GM12892 (cell line): ENCODE results near the gene FCHO2.

Source experiments
- DNase-seq: peaks from one replicate; pipeline ENCODE4 v3.0.0; 2011; ENCODE audit not compliant: insufficient read length
- FAIRE-seq: peaks from 2 replicates; lab custom pipeline; 2011; peaks lifted over from hg19 to GRCh38; lab: Jason Lieb, UNC
- POLR2A ChIP-seq: IDR thresholded peaks from 2 replicates; pipeline ENCODE4 v1.6.1; 2011; ENCODE audit warnings: low read depth, low read length, control low read depth
- POLR2AphosphoS5 ChIP-seq: IDR thresholded peaks from 2 replicates; pipeline ENCODE4 v1.6.1; 2011; ENCODE audit warnings: low read depth, low read length, control low read depth
- TAF1 ChIP-seq: IDR thresholded peaks from 2 replicates; pipeline ENCODE4 v1.6.1; 2011; ENCODE audit warnings: low read depth, mild to moderate bottlenecking, control low read depth, low read length, borderline replicate concordance

Gene FCHO2

GRCh38 chr5:73135021-73135420 lies 179.2 kb downstream of the FCHO2 start:
- no peak for TF ChIP-seq POLR2A
- no peak for TF ChIP-seq POLR2AphosphoS5
- TF ChIP-seq TAF1 = no peak
- DNase-seq (no peak), FAIRE-seq (no peak)

DNA sequence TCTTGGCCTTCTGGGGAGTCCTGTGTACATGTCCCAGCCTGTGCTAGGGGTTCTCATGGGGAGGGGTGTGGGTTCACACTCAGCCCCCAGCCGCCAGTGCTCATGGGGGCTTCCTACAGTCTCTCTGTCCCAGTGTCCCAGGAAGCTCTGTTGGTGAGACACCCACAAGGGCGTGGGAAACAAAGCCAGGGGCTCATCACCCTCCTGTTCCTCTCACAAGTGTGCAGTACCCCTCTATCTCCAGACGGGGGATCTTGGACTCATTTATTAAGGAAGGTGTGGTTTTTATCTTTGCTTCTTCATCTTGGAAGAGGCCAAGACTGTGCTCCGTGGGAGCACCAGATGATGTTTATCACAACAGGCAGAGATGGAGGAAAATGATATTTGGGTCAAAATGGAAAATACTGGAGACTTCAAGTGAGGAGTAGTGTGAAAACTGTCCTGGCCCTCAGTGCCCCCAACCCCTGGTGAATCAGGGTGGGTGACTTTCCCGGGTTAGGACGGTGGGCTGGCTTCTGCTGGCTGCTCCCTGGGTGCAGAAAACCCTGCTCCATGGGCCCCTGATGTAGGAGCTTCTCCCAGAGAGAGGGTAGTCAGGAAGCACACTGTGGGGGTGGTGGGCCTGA lies 179.7 kb downstream of the FCHO2 start:
- DNase-seq (no peak), FAIRE-seq (no peak)
- no peak for TF ChIP-seq POLR2A
- no peak for TF ChIP-seq POLR2AphosphoS5
- TF ChIP-seq TAF1 = no peak

DNA sequence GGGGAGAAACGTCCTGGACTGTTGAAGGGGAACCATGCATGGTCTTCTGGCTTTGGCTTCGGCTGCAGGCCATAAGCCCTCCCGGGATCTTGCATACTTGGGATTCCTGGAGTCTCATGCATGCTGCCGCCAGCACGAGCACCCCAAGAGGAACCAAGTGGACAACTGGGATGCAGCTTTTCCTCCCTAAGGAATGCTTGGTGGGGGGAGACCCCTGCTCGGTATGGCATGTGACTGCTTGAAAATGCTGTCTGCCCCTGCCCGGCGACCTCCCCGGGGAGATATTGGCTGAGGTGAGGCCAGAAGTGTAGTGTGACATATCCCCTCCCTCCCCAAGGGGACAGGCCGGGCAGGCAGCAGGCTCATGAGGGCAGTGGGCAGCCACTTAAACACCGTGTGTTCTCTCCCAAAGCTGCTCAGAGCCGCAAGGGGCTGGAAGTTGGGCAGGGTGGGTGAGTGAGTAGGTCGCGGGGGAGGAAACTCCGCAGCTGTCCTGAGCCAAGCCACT lies 180.3 kb downstream of the FCHO2 start:
- no peak for DNase-seq
- no peak for FAIRE-seq
- no peak for TF ChIP-seq POLR2AphosphoS5
- no peak for TF ChIP-seq TAF1
- TF ChIP-seq POLR2A = no peak

DNA sequence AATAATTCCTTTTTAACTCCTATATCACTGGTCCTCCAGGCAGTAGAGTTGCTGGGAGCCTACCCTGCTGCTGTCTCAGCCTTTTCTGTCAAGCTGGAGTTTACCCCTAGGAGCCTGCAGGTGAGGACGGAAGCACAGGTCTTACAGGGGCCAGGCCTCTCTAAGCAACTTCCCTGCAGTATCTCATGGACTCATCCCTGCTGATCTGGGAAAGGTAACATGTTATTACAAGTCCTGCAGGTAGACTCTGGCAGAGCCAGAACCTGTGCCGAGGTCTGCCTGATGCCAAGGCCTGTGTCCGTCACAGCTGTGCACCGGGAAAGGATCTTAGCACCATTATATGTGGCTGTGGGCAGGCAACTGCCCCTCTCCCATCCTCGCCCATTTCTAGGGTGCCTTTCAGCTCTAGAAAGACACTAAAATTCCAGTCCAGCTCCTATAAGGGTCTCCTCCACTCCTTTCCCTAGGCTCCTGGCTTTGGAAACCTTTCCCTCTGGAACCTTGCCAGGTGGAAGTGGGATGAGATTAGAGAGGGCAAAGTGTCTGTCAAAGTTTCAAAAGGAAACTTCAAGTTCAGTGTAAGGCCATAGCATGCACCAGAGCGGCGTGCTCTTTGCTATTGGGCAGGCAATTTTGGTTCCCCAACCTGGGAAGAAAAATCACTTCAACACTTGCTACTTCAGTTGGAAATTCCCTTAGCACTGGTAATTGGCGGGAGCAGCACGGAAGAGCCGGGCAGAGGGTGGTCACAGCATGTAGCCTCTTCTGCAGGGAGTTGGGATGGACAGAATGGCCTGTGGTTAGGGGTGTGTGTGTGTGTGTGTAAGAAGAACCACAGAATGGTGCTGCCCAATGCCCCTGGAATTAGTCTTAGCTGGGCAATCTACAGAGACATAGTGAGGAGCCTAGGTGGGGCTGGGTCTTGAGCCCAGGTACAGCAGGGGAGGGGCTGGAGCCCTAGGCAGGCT lies 182.0 kb downstream of the FCHO2 start:
- no peak for TF ChIP-seq POLR2A
- TF ChIP-seq POLR2AphosphoS5 = no peak
- no peak for TF ChIP-seq TAF1
- FAIRE-seq (no peak), DNase-seq (no peak)

- TF ChIP-seq POLR2AphosphoS5 (no peak), POLR2A (no peak), TAF1 (no peak)
- no peak for DNase-seq
- FAIRE-seq = no peak
Measured at GRCh38 chr5:73139485-73139884, 183.6 kb downstream of the FCHO2 start.
